HepG2 (cell line): ENCODE measurements around the gene KCNAB2. TPM values are rescaled to one million over a fixed set of nuclear protein-coding genes. Genes with fewer than 3 reads are reported as not detected.

Experiments used
- HIVEP1 ChIP-seq: sonication (generic); formaldehyde crosslinking; IDR thresholded peaks from 2 replicates; pipeline ENCODE4 v1.4.0; 2020; ENCODE audit warnings: mild to moderate bottlenecking, missing genetic modification reagents
- MYC ChIP-seq: sonication (generic); formaldehyde crosslinking; IDR thresholded peaks from 2 replicates; pipeline ENCODE4 v1.9.0; 2021; ENCODE audit warnings: missing genetic modification reagents, borderline replicate concordance
- RXRB ChIP-seq: IDR thresholded peaks from 2 replicates; pipeline ENCODE4 v1.6.1; 2016; ENCODE audit warnings: borderline replicate concordance, missing genetic modification reagents, missing compliant biosample characterization
- SRY ChIP-seq: sonication (generic); formaldehyde crosslinking; IDR thresholded peaks from 2 replicates; pipeline ENCODE4 v1.8.0; 2022; ENCODE audit warnings: mild to moderate bottlenecking, missing genetic modification reagents
- XRCC5 ChIP-seq: fragments of 200-400 bp; formaldehyde crosslinking; optimal IDR thresholded peaks from 2 replicates; pipeline ENCODE3; 2017; ENCODE audit warnings: mild to moderate bottlenecking, low read length
- ZBTB42 ChIP-seq: sonication (generic); formaldehyde crosslinking; IDR thresholded peaks from 2 replicates; pipeline ENCODE4 v1.5.0; 2020; ENCODE audit warnings: mild to moderate bottlenecking, missing genetic modification reagents
- ZNF263 ChIP-seq: sonication (generic); formaldehyde crosslinking; IDR thresholded peaks from 2 replicates; pipeline ENCODE4 v1.4.0; 2020; ENCODE audit warnings: missing genetic modification reagents
- ZNF468 ChIP-seq: sonication (generic); formaldehyde crosslinking; IDR thresholded peaks from 2 replicates; pipeline ENCODE4 v1.8.0; 2022; ENCODE audit warnings: mild to moderate bottlenecking, moderate library complexity, missing genetic modification reagents
- ZNF570 ChIP-seq: sonication (generic); formaldehyde crosslinking; IDR thresholded peaks from 2 replicates; pipeline ENCODE4 v1.4.0; 2020; ENCODE audit warnings: mild to moderate bottlenecking, missing genetic modification reagents, borderline replicate concordance
- ZNF724P ChIP-seq: sonication (generic); formaldehyde crosslinking; IDR thresholded peaks from 2 replicates; pipeline ENCODE4 v1.8.0; 2022; ENCODE audit warnings: missing genetic modification reagents, borderline replicate concordance
- polyA plus RNA-seq, 8 experiments: library from polyadenylated mRNA; depleted of rRNA in 3 of 8; stranded (reverse) in 7 of 8; unstranded in 1 of 8; fragments of >200 nt; fragmentation: Illumina TruSeq in 4 of 8; extraction: Trizol in 4 of 8; gene quantifications; 2 replicates each; pipeline versions ENCODE4 v1.2.1 to v1.2.3, GENCODE V29; 2011 to 2016; ENCODE audit warnings: low read depth in 4 of 8, missing spikeins in 1 of 8, mixed read lengths in 1 of 8; ENCODE audit not compliant: insufficient read depth in 1 of 8
- total RNA-seq, 5 experiments: library from RNA; depleted of rRNA; stranded (reverse); fragments of >200 nt; fragmentation: Illumina TruSeq; extraction: Trizol; gene quantifications; 2 replicates each; pipeline ENCODE4 v1.2.3, GENCODE V29; 2016; ENCODE audit warnings: low read depth in 1 of 5
- TF ChIP-seq, protein P1 (sequence below): sonication (generic); formaldehyde crosslinking; conservative IDR thresholded peaks from 2 replicates; pipeline ENCODE4 v1.8.1; 2023; ENCODE audit warnings: missing genetic modification reagents
- TF ChIP-seq, protein P2 (sequence below): sonication (generic); formaldehyde crosslinking; IDR thresholded peaks from 2 replicates; pipeline ENCODE4 v1.4.0; 2020; ENCODE audit warnings: missing genetic modification reagents
- TF ChIP-seq, protein P3 (sequence below): sonication (generic); formaldehyde crosslinking; IDR thresholded peaks from 2 replicates; pipeline ENCODE4 v1.4.0; 2020; ENCODE audit warnings: mild to moderate bottlenecking, missing genetic modification reagents
- TF ChIP-seq, protein P4 (sequence below): sonication (generic); IDR thresholded peaks from 2 replicates; pipeline ENCODE4 v1.6.1; 2016; ENCODE audit warnings: low read depth, borderline replicate concordance
- TF ChIP-seq, protein P5 (sequence below): sonication (generic); formaldehyde crosslinking; IDR thresholded peaks from 2 replicates; pipeline ENCODE4 v1.5.0; 2020; ENCODE audit warnings: mild to moderate bottlenecking, missing genetic modification reagents, moderate library complexity
- TF ChIP-seq, protein P6 (sequence below): IDR thresholded peaks from 2 replicates; pipeline ENCODE4 v1.6.1; 2016; ENCODE audit warnings: mild to moderate bottlenecking, missing biosample characterization, missing genetic modification reagents

Gene KCNAB2
- total and polyA plus RNA-seq, 2 of the 13 experiments (the other 11 are each of a cell fraction or from before 2014, with no cell fraction given), result 6.2 to 8.8 TPM

DNA sequence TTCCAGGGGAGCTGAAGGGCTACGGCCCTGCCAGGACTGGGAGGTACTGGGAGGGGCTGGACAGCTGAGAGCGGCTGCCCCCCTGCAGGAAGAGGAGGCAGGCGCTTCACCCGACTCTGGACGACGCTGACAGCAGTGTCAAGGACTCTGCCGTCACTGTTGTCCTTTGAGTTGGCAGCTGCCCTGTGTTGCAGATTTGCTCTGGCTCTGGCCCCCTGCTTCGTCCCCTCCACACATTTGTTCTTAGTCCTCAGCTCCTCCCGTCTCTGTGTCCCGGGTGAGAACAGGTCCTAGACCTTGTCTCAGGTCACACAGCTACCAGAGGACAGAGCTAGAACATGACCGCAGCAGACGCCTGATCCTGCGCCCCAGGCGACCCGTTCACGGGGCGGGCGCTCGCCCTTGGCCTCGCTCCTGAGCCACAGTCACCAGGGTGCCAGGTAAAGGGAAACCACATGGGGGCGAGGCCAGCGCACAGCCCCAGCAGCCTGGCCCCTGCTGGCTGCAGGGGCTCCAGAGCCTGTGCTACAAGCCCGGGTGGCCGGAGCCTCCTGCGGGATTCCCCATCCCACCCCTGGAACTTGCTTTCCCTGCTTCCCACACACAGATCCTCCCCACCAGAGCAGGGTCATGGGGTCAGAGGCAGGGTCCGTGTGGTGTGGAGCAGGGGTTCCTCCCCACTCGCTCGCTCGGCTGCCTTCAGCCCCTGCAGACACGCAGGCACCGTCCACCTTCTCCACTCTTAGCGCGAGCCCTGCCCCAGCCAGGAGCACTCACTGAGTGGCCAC, 42.8 kb upstream of the KCNAB2 start (continued):
- TF ChIP-seq HIVEP1 (CRISPR knock-in tag), result 0 out of 2 replicates have a peak, but pooled peaks have one; percentile 4
- TF ChIP-seq, protein P1, sequence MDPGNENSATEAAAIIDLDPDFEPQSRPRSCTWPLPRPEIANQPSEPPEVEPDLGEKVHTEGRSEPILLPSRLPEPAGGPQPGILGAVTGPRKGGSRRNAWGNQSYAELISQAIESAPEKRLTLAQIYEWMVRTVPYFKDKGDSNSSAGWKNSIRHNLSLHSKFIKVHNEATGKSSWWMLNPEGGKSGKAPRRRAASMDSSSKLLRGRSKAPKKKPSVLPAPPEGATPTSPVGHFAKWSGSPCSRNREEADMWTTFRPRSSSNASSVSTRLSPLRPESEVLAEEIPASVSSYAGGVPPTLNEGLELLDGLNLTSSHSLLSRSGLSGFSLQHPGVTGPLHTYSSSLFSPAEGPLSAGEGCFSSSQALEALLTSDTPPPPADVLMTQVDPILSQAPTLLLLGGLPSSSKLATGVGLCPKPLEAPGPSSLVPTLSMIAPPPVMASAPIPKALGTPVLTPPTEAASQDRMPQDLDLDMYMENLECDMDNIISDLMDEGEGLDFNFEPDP, result 0 out of 2 replicates have a peak, but pooled peaks have one; percentile 48
- peak; percentile 74 for TF ChIP-seq ZNF263 (CRISPR knock-in tag)
- no peak for TF ChIP-seq SRY (CRISPR knock-in tag)
- TF ChIP-seq, protein P2, sequence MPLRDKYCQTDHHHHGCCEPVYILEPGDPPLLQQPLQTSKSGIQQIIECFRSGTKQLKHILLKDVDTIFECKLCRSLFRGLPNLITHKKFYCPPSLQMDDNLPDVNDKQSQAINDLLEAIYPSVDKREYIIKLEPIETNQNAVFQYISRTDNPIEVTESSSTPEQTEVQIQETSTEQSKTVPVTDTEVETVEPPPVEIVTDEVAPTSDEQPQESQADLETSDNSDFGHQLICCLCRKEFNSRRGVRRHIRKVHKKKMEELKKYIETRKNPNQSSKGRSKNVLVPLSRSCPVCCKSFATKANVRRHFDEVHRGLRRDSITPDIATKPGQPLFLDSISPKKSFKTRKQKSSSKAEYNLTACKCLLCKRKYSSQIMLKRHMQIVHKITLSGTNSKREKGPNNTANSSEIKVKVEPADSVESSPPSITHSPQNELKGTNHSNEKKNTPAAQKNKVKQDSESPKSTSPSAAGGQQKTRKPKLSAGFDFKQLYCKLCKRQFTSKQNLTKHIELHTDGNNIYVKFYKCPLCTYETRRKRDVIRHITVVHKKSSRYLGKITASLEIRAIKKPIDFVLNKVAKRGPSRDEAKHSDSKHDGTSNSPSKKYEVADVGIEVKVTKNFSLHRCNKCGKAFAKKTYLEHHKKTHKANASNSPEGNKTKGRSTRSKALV, result peak; percentile 89
- peak; percentile 39 for TF ChIP-seq XRCC5
- TF ChIP-seq, protein P3, sequence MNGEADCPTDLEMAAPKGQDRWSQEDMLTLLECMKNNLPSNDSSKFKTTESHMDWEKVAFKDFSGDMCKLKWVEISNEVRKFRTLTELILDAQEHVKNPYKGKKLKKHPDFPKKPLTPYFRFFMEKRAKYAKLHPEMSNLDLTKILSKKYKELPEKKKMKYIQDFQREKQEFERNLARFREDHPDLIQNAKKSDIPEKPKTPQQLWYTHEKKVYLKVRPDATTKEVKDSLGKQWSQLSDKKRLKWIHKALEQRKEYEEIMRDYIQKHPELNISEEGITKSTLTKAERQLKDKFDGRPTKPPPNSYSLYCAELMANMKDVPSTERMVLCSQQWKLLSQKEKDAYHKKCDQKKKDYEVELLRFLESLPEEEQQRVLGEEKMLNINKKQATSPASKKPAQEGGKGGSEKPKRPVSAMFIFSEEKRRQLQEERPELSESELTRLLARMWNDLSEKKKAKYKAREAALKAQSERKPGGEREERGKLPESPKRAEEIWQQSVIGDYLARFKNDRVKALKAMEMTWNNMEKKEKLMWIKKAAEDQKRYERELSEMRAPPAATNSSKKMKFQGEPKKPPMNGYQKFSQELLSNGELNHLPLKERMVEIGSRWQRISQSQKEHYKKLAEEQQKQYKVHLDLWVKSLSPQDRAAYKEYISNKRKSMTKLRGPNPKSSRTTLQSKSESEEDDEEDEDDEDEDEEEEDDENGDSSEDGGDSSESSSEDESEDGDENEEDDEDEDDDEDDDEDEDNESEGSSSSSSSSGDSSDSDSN (CRISPR knock-in tag), result peak; percentile 76
- TF ChIP-seq ZNF468 (CRISPR knock-in tag), result 0 out of 2 replicates have a peak, but pooled peaks have one; percentile 58
- TF ChIP-seq RXRB (CRISPR knock-in tag), result peak; percentile 27; the same call in 1 of the 2 replicates
- TF ChIP-seq, protein P4, sequence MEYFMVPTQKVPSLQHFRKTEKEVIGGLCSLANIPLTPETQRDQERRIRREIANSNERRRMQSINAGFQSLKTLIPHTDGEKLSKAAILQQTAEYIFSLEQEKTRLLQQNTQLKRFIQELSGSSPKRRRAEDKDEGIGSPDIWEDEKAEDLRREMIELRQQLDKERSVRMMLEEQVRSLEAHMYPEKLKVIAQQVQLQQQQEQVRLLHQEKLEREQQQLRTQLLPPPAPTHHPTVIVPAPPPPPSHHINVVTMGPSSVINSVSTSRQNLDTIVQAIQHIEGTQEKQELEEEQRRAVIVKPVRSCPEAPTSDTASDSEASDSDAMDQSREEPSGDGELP, result peak; percentile 75; the same call in 1 of the 2 replicates
- no peak for TF ChIP-seq ZNF570 (CRISPR knock-in tag)
- TF ChIP-seq ZBTB42 (CRISPR knock-in tag), result 0 out of 2 replicates have a peak, but pooled peaks have one; percentile 41
- TF ChIP-seq, protein P5, sequence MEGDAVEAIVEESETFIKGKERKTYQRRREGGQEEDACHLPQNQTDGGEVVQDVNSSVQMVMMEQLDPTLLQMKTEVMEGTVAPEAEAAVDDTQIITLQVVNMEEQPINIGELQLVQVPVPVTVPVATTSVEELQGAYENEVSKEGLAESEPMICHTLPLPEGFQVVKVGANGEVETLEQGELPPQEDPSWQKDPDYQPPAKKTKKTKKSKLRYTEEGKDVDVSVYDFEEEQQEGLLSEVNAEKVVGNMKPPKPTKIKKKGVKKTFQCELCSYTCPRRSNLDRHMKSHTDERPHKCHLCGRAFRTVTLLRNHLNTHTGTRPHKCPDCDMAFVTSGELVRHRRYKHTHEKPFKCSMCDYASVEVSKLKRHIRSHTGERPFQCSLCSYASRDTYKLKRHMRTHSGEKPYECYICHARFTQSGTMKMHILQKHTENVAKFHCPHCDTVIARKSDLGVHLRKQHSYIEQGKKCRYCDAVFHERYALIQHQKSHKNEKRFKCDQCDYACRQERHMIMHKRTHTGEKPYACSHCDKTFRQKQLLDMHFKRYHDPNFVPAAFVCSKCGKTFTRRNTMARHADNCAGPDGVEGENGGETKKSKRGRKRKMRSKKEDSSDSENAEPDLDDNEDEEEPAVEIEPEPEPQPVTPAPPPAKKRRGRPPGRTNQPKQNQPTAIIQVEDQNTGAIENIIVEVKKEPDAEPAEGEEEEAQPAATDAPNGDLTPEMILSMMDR, result peak; percentile 55
- TF ChIP-seq ZNF724P (CRISPR knock-in tag), result 0 out of 2 replicates have a peak, but pooled peaks have one; percentile 31
- TF ChIP-seq, protein P6, sequence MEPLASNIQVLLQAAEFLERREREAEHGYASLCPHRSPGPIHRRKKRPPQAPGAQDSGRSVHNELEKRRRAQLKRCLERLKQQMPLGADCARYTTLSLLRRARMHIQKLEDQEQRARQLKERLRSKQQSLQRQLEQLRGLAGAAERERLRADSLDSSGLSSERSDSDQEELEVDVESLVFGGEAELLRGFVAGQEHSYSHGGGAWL, result 0 out of 2 replicates have a peak, but pooled peaks have one; percentile 15
- TF ChIP-seq MYC (CRISPR knock-in tag), result peak; percentile 22; the same call in 1 of the 2 replicates
